ENCODE data around the gene ZMAT5.

The ZMAT5 gene

GRCh38 chr22:29706486-29706885 is 60.3 kb downstream of the ZMAT5 start:
- DNase-seq (ENCODE audit: low spot score): no peak

- DNase-seq (ENCODE audit: low spot score): no peak
These were observed 61.2 kb downstream of the ZMAT5 start for GRCh38 chr22:29705651-29706050.

GRCh38 chr22:29704528-29705285 is 62.1 kb downstream of the ZMAT5 start:
- no peak for DNase-seq (ENCODE audit: low spot score)

- DNase-seq (ENCODE audit: low spot score): no peak
These were observed 63.1 kb downstream of the ZMAT5 start for GRCh38 chr22:29703569-29704195.

GRCh38 chr22:29702931-29703501 is 63.8 kb downstream of the ZMAT5 start:
- DNase-seq (ENCODE audit: low spot score): no peak

- peak; percentile 87 for DNase-seq (ENCODE audit: low spot score)
These were observed 64.5 kb downstream of the ZMAT5 start for GRCh38 chr22:29702000-29702930.

- no peak for DNase-seq (ENCODE audit: low spot score)
These were observed 65.4 kb downstream of the ZMAT5 start for GRCh38 chr22:29701155-29701999.

GRCh38 chr22:29700900-29701154 is 66.0 kb downstream of the ZMAT5 start:
- no peak for DNase-seq (ENCODE audit: low spot score)

GRCh38 chr22:29700206-29700899 is 66.5 kb downstream of the ZMAT5 start:
- no peak for DNase-seq (ENCODE audit: low spot score)

GRCh38 chr22:29697853-29698598 is 68.8 kb downstream of the ZMAT5 start:
- no peak for DNase-seq (ENCODE audit: low spot score)

GRCh38 chr22:29695129-29695926 is 71.5 kb downstream of the ZMAT5 start:
- DNase-seq (ENCODE audit: low spot score): no peak

GRCh38 chr22:29693671-29694070 is 73.1 kb downstream of the ZMAT5 start:
- no peak for DNase-seq (ENCODE audit: low spot score)

- DNase-seq (ENCODE audit: low spot score): no peak
These were observed 73.6 kb downstream of the ZMAT5 start for GRCh38 chr22:29693161-29693560.

- DNase-seq (ENCODE audit: low spot score): no peak
These were observed 74.5 kb downstream of the ZMAT5 start for GRCh38 chr22:29692327-29692640.

- DNase-seq (ENCODE audit: low spot score): no peak
These were observed 75.0 kb downstream of the ZMAT5 start for GRCh38 chr22:29691636-29692326.

- no peak for DNase-seq (ENCODE audit: low spot score)
These were observed 76.3 kb downstream of the ZMAT5 start for GRCh38 chr22:29690476-29690875.

- DNase-seq (ENCODE audit: low spot score): peak; percentile 74
These were observed 77.0 kb downstream of the ZMAT5 start for GRCh38 chr22:29689880-29690213.

GRCh38 chr22:29689206-29689879 is 77.5 kb downstream of the ZMAT5 start:
- no peak for DNase-seq (ENCODE audit: low spot score)

- DNase-seq (ENCODE audit: low spot score): no peak
These were observed 82.6 kb downstream of the ZMAT5 start for GRCh38 chr22:29684244-29684643.
